Measurements from ENCODE around the gene DUSP9. TPM values are rescaled to one million over a fixed set of nuclear protein-coding genes. Genes with fewer than 3 reads are reported as not detected.

Gene DUSP9
- total RNA-seq, 2 donors from 2014 or later = 0.18 to 0.31 TPM

GRCh38 chrX:153634236-153634635, 12.8 kb upstream of the DUSP9 start:
- H3K9me3 ChIP-seq (ENCODE audit: control insufficient read depth, low read length) = no peaks in the 10 kb centered on the region
- no peaks in the 10 kb centered on the region for H3K4me1 ChIP-seq (ENCODE audit: control insufficient read depth, insufficient read depth, low read length)
- no peak overlapping the region for H3K27ac ChIP-seq (ENCODE audit: low read depth, low read length)
- Mint-ChIP-seq H3K27ac (no peak overlapping the region), H3K27me3 (ENCODE audit: insufficient read depth) (peaks cover 24% of the 10 kb centered on the region), H3K9me3 (peaks cover 64% of the 10 kb centered on the region), H3K4me3 (no peak overlapping the region), H3K4me1 (no peaks in the 10 kb centered on the region), H3K36me3 (ENCODE audit: low read depth) (no peaks in the 10 kb centered on the region)
- WGBS, 2 experiments (ENCODE audit: insufficient coverage in 1 of 2, insufficient read length in 1 of 2) = 91 to 100% methylated on average over 3 to 6 of the region's 9 CpGs
- no peaks in the 10 kb centered on the region for H3K27me3 ChIP-seq (ENCODE audit: control insufficient read depth, insufficient read depth, low read length, poor library complexity, severe bottlenecking)
- no peak for TF ChIP-seq CTCF (conservative IDR thresholded peaks at IDR 0.05)
- no peak overlapping the region for H3K9ac ChIP-seq (ENCODE audit: extremely low read depth, low read length, poor library complexity, severe bottlenecking)
- H3K4me3 ChIP-seq (ENCODE audit: low read length) = no peak overlapping the region
- peak; percentile 23 for DNase-seq
- H3K36me3 ChIP-seq (ENCODE audit: control insufficient read depth, insufficient read depth, low read length) = no peaks in the 10 kb centered on the region

- no peak overlapping the region for H3K4me3 ChIP-seq (ENCODE audit: low read length)
- no peaks in the 10 kb centered on the region for H3K4me1 Mint-ChIP-seq
- no peak for TF ChIP-seq CTCF (conservative IDR thresholded peaks at IDR 0.05)
- H3K27ac ChIP-seq (ENCODE audit: low read depth, low read length) = no peak overlapping the region
- no peak overlapping the region for H3K27ac Mint-ChIP-seq
- no peaks in the 10 kb centered on the region for H3K4me1 ChIP-seq (ENCODE audit: control insufficient read depth, insufficient read depth, low read length)
- no peak overlapping the region for H3K4me3 Mint-ChIP-seq
- peak; percentile 26 for DNase-seq
- H3K9me3 ChIP-seq (ENCODE audit: control insufficient read depth, low read length) = no peaks in the 10 kb centered on the region
- H3K27me3 Mint-ChIP-seq (ENCODE audit: insufficient read depth) = peaks cover 28% of the 10 kb centered on the region
- 83% methylated on average over 15 of the region's 15 CpGs; no CpG with 5 or more reads in 1 of the 2 experiments for WGBS, 2 experiments (ENCODE audit: insufficient coverage in 1 of 2, insufficient read length in 1 of 2)
- H3K9me3 Mint-ChIP-seq = peaks cover 59% of the 10 kb centered on the region
- H3K36me3 Mint-ChIP-seq (ENCODE audit: low read depth) = no peaks in the 10 kb centered on the region
- H3K27me3 ChIP-seq (ENCODE audit: control insufficient read depth, insufficient read depth, low read length, poor library complexity, severe bottlenecking) = no peaks in the 10 kb centered on the region
- H3K9ac ChIP-seq (ENCODE audit: extremely low read depth, low read length, poor library complexity, severe bottlenecking) = no peak overlapping the region
- H3K36me3 ChIP-seq (ENCODE audit: control insufficient read depth, insufficient read depth, low read length) = no peaks in the 10 kb centered on the region
Measured at GRCh38 chrX:153634832-153635231, 12.2 kb upstream of the DUSP9 start.

- peaks cover 34% of the 10 kb centered on the region for H3K27me3 Mint-ChIP-seq (ENCODE audit: insufficient read depth)
- no peaks in the 10 kb centered on the region for H3K4me1 ChIP-seq (ENCODE audit: control insufficient read depth, insufficient read depth, low read length)
- no peak overlapping the region for H3K27ac ChIP-seq (ENCODE audit: low read depth, low read length)
- peaks cover 2% of the 10 kb centered on the region for H3K27me3 ChIP-seq (ENCODE audit: control insufficient read depth, insufficient read depth, low read length, poor library complexity, severe bottlenecking)
- DNase-seq = peak; percentile 15
- no peak overlapping the region for H3K4me3 ChIP-seq (ENCODE audit: low read length)
- TF ChIP-seq CTCF (conservative IDR thresholded peaks at IDR 0.05) = no peak
- no peak overlapping the region for H3K27ac Mint-ChIP-seq
- H3K4me1 Mint-ChIP-seq = no peaks in the 10 kb centered on the region
- no peak overlapping the region for H3K4me3 Mint-ChIP-seq
- H3K9ac ChIP-seq (ENCODE audit: extremely low read depth, low read length, poor library complexity, severe bottlenecking) = no peak overlapping the region
- 96% methylated on average over 6 of the region's 6 CpGs; no CpG with 5 or more reads in 1 of the 2 experiments for WGBS, 2 experiments (ENCODE audit: insufficient coverage in 1 of 2, insufficient read length in 1 of 2)
- H3K9me3 Mint-ChIP-seq = peaks cover 54% of the 10 kb centered on the region
- no peaks in the 10 kb centered on the region for H3K36me3 Mint-ChIP-seq (ENCODE audit: low read depth)
- no peaks in the 10 kb centered on the region for H3K36me3 ChIP-seq (ENCODE audit: control insufficient read depth, insufficient read depth, low read length)
- no peaks in the 10 kb centered on the region for H3K9me3 ChIP-seq (ENCODE audit: control insufficient read depth, low read length)
Measured at GRCh38 chrX:153635388-153635787, 11.6 kb upstream of the DUSP9 start.

All from endodermal cell (in vitro differentiated cells).